ENCODE measurements around the gene PIP5K1C.

DNA sequence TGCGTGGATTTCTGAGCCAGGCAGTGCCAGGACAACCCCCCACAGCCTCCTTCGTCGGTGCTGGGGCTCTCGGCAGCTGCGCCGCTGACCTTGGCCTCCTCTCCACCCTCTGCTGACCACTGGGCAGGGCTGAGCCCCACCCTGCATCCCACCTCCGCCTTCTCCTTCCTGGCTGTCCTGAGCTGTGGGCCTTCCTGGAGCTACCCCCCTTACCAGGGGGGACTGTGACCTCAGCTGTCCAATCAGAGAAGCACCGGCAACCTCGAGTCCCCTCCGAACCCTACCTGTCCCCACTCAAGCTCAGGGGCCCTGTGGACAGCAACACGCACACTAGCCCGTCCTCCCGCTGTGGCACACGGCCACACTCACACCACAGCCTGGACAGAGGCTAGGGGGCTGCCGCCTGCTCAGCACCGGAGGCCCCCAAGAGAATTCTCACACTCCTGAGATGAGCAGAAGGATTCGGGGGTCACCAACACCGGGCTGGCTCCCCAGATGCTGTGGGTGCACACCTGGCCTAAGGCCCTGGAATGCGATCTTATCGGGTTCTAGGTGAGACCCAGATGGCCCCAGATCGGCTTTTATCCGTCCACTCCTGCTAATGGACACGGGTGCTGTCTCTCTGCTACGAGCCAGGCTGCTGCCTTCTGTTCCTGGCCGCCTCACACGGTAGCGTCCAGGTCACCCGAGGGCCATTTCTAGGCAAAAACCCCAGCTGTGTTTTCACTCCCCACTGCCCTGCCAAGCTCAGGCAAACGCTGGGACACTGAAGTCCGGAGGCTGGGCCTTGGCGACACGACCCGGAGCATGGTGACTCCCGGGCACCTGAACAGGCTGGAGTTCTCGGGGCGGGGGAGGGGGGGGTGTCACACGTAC, 41.2 kb downstream of the PIP5K1C start:
- TF ChIP-seq, protein P1, sequence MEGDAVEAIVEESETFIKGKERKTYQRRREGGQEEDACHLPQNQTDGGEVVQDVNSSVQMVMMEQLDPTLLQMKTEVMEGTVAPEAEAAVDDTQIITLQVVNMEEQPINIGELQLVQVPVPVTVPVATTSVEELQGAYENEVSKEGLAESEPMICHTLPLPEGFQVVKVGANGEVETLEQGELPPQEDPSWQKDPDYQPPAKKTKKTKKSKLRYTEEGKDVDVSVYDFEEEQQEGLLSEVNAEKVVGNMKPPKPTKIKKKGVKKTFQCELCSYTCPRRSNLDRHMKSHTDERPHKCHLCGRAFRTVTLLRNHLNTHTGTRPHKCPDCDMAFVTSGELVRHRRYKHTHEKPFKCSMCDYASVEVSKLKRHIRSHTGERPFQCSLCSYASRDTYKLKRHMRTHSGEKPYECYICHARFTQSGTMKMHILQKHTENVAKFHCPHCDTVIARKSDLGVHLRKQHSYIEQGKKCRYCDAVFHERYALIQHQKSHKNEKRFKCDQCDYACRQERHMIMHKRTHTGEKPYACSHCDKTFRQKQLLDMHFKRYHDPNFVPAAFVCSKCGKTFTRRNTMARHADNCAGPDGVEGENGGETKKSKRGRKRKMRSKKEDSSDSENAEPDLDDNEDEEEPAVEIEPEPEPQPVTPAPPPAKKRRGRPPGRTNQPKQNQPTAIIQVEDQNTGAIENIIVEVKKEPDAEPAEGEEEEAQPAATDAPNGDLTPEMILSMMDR (IDR thresholded peaks at IDR 0.05): no peak
- TF ChIP-seq CEBPB (IDR thresholded peaks at IDR 0.05) (no peak), SREBF2 (IDR thresholded peaks at IDR 0.05) (no peak), MAZ (IDR thresholded peaks at IDR 0.05; ENCODE audit: borderline replicate concordance, low read depth, low read length) (no peak), ZFP36 (IDR thresholded peaks at IDR 0.05; ENCODE audit: borderline replicate concordance, partially characterized antibody) (no peak), BHLHE40 (IDR thresholded peaks at IDR 0.05; ENCODE audit: low read depth, low read length) (no peak), ESRRA (IDR thresholded peaks at IDR 0.05; ENCODE audit: borderline replicate concordance, low read length) (no peak), POLR2A (IDR thresholded peaks at IDR 0.05; ENCODE audit: low read length) (no peak), RARB (CRISPR knock-in tag; IDR thresholded peaks at IDR 0.05) (no peak), SMC3 (IDR thresholded peaks at IDR 0.05) (no peak), CHD2 (IDR thresholded peaks at IDR 0.05; ENCODE audit: low read length, partially characterized antibody) (no peak)
- TF ChIP-seq, protein P2, sequence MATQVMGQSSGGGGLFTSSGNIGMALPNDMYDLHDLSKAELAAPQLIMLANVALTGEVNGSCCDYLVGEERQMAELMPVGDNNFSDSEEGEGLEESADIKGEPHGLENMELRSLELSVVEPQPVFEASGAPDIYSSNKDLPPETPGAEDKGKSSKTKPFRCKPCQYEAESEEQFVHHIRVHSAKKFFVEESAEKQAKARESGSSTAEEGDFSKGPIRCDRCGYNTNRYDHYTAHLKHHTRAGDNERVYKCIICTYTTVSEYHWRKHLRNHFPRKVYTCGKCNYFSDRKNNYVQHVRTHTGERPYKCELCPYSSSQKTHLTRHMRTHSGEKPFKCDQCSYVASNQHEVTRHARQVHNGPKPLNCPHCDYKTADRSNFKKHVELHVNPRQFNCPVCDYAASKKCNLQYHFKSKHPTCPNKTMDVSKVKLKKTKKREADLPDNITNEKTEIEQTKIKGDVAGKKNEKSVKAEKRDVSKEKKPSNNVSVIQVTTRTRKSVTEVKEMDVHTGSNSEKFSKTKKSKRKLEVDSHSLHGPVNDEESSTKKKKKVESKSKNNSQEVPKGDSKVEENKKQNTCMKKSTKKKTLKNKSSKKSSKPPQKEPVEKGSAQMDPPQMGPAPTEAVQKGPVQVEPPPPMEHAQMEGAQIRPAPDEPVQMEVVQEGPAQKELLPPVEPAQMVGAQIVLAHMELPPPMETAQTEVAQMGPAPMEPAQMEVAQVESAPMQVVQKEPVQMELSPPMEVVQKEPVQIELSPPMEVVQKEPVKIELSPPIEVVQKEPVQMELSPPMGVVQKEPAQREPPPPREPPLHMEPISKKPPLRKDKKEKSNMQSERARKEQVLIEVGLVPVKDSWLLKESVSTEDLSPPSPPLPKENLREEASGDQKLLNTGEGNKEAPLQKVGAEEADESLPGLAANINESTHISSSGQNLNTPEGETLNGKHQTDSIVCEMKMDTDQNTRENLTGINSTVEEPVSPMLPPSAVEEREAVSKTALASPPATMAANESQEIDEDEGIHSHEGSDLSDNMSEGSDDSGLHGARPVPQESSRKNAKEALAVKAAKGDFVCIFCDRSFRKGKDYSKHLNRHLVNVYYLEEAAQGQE (IDR thresholded peaks at IDR 0.05): no peak

All from A549 (cell line).